GM21825 (cell line): ENCODE results near the gene PAFAH2.
A peak's percentile ranks its signal among the peaks of the same experiment; 100 is the strongest.

Experiments used
- ATAC-seq: cut with Tn5 transposase; IDR thresholded peaks from one replicate; pipeline ENCODE4 v1.9.1; 2021; ENCODE audit warnings: mild to moderate bottlenecking, moderate library complexity; ENCODE audit not compliant: unreplicated experiment

Gene PAFAH2

GRCh38 chr1:25997828-25998761 is at the start of gene PAFAH2:
Gene PAFAH2 (minus strand): TSS chr1:25998063. CDS start chr1:25990816, 7,247 bp downstream.
- peak; percentile 95 for ATAC-seq

DNA sequence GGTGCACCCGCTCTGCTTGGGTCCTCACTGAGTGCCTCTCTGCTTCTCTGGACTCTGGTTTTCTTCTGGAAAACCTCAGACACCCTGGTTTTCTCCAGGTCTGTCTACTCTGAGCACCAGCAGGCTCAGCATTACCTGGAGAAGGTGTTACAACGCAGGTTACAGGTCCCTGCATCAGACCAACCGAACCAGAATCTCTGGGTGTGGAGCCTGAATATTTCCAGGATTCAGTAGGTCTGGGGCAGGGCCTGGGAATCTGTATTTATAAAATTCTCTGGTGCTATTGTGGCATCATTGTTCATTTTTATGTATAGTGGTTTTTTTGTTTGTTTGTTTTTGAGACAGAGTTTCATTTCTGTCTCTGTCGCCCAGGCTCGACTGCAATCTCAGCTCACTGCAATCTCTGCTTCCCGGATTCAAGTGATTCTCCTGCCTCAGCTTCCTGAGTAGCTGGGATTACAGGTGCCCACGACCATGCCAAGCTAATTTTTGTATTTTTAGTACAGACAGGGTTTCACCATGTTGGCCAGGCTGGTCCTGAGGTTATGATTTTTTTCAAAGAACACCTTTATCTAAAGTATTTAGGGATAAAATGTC is 49.5 kb upstream of the PAFAH2 start:
- no peak for ATAC-seq

GRCh38 chr1:26046246-26047095 is 48.6 kb upstream of the PAFAH2 start:
- ATAC-seq = no peak

DNA sequence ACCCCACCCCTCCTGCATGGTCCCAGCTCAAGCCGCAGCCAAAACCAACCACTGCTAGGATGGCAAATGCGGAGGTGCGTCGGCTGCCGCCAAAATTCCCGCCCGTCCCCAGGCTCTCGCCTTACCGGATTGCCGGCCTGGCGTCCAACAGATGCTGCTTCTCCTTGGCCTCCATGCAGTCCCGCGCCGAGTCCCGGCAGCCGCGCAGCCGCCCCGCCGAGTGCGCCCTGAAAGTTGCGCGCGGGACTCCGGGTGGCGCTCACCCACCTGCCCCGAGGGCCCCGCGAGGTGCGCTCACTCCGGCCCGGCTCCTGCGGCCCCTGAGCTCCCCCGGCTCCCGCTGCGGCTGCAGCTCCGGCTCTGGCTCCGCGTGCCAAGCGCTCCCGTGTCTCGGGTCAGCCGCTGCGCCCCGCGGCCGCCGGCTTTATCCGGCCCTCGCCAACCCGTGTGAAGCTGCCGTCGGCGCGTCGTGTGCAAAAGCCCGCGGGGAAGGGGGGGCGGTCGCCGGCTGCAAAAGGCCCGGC is 47.9 kb upstream of the PAFAH2 start, which contains the start of gene SLC30A2:
Gene SLC30A2, minus strand, starts transcription at position 397 of the 524 bp plus-strand sequence. Its CDS starts 222 bp downstream, at position 175.
- no peak for ATAC-seq

DNA sequence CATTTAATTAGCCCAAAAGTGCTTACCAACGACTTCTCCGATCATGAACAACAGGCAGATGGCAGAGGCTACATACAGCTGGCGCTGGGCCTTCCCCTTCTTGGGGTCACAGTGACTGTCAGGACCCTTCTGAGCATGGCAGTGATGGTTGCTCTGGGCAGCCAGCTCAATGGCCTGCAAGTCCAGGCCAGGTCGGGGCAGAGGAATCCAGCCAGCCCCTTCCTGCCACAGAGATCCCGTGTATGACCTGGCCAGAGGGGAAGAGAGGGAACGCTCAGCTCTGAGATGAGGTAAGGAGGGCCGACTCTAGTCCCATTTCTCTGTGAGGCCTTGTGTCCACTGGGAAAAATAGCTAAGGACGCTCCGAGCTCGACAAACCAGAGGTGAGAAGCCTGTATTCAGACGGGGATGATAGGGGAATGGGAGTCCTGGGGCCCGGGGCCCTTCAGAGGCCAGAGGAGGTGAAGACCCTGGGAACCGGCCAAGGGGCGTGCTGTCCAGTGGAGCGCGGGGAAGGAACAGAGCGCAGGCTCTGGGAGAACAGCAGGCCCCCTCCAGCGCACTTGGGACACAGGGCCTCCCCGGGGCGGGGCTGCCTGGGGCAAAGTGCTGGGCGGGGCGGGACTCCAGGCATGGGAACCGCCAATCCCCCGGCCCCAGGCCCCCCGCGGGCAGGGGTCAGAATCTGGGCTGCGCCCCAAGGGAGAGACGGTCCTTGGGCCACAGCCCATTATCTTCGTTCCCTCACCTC is 47.3 kb upstream of the PAFAH2 start:
- ATAC-seq = no peak

DNA sequence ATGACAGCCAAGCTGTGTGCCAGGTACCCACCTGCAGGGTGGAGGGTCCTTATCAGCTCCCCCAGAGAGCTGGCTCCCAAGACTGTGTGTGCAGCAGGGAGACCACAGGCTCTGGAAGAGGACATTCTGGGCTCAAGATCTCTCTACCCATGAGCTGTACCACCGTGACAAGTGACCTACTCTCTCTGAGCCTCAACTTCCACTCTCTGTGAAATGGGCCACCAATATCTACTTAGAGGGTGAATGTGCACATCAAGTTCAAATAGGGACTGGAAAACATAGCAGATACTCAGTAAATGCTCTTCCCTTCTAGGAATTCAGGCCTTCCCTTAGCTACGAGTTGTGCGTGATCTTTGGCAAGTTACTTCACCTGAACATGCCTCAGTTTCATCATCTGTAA is 46.6 kb upstream of the PAFAH2 start:
- ATAC-seq = no peak

GRCh38 chr1:26043765-26044164 is 45.9 kb upstream of the PAFAH2 start:
- no peak for ATAC-seq

DNA sequence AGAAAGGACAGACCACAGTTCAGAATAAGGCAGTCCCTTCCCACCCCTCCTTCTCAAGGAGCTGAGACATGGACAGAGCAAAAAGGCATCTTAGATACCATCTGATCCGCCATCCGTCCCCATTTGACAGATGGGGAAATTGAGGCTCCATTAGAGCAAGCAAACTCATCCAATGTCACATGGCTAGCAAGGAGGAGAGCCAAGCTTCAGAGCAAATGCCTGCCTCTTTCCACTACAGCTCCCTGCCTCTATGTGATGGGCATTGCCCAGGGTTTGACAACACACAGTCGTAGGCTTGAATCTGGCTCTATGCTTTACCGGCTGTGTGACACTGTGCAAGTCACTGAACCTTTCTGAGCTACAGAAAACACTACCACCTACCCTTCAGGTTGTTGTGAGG is 44.1 kb upstream of the PAFAH2 start:
- no peak for ATAC-seq

GRCh38 chr1:26041401-26041800 is 43.5 kb upstream of the PAFAH2 start:
- no peak for ATAC-seq

DNA sequence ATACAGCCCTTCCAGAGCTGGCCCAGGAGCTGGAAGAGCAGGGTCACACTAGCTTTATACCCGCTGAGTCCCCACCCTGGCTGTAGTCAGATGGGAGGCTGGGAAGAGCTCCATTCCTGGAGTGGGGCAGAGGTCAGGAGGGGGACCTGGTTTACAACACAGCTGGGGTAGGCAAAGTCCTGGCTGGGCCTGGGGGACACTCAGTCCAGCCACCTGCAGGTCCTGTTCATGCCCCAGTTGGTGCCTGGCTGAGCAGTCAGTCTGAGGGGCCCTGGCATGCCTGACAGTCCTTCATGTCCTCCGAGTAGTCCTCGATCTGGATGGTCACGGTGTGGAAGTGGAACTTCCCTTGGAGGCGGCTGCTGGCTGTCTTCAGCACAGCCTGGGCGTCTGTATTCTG is 41.0 kb upstream of the PAFAH2 start:
- ATAC-seq = no peak

GRCh38 chr1:26038477-26038876 is 40.6 kb upstream of the PAFAH2 start:
- ATAC-seq = no peak

DNA sequence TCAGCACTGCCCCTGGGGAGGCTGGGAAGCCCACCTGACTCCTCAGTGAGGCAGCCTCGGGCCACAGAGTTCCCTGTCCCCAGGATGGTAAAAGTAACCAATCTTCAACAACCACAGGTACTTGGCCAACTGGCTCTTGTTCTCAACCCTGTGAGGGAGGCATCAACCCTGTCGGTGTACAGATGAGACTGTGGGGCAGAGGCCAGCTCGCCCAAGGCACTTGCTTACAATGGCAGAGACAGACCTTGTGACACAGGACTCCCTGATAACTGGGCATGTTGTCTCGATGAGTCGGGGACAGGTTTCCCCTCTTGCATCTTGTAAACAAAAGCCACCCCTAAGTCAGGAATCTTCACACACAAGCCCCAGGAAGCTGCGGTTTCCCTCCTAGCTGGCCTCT is 40.0 kb upstream of the PAFAH2 start:
- no peak for ATAC-seq

- no peak for ATAC-seq
Observed at GRCh38 chr1:26036756-26037281, 39.0 kb upstream of the PAFAH2 start.

- peak; percentile 54 for ATAC-seq
Observed at GRCh38 chr1:26035959-26036755, 38.3 kb upstream of the PAFAH2 start.

GRCh38 chr1:26035203-26035958 is 37.5 kb upstream of the PAFAH2 start:
- ATAC-seq = peak; percentile 84

- ATAC-seq = no peak
Observed at GRCh38 chr1:26034504-26035202, 36.8 kb upstream of the PAFAH2 start.

GRCh38 chr1:26032656-26033357 is 34.9 kb upstream of the PAFAH2 start:
- ATAC-seq = no peak
